GM06990 (cell line): Measurements from ENCODE around the gene CRYBG3.

Experiments
- DNase-seq: peaks from one replicate; pipeline ENCODE4 v3.0.0-alpha.2; 2011; ENCODE audit not compliant: insufficient read length; ENCODE audit errors: extremely low read depth
- H3K27me3 ChIP-seq: replicated peaks from 2 replicates; pipeline ENCODE4 v1.6.0; 2011; ENCODE audit warnings: low read length; ENCODE audit not compliant: control insufficient read depth, insufficient read depth
- H3K36me3 ChIP-seq: 2 replicates; pipeline ENCODE4 v1.5.1; 2011; ENCODE audit warnings: low read length; ENCODE audit not compliant: control insufficient read depth, insufficient read depth
- H3K4me3 ChIP-seq: replicated peaks from 2 replicates; pipeline ENCODE4 v1.5.1; 2011; ENCODE audit warnings: low read depth, mild to moderate bottlenecking, control low read depth, low read length
- TF ChIP-seq, protein P1 (sequence below): IDR thresholded peaks from 2 replicates; pipeline ENCODE4 v1.5.1; 2011; ENCODE audit warnings: low read length, control low read depth, mild to moderate bottlenecking, inconsistent platforms; ENCODE audit not compliant: insufficient read depth, poor library complexity, severe bottlenecking

Gene CRYBG3

DNA sequence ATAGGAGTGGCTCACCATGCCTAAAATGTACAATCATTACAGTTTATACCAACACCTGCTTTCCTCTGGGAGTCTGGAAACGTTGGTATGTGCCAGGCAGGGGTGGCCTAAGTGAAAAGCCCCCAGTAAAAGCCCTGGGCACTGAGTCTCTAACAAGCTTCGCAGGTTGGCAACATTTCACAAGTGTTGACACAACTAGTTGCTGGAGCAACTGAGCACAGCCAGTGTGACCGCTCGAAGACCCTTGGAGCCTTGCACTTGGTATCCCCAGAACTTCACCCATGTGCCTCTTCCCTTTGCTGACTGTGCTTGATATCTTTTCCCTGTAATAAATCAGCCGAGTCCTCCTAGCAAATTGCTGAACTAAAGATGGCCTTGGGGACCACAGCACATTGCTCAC is 147.7 kb downstream of the CRYBG3 start:
- no peak overlapping the region for H3K4me3 ChIP-seq
- no peak for DNase-seq
- TF ChIP-seq, protein P1, sequence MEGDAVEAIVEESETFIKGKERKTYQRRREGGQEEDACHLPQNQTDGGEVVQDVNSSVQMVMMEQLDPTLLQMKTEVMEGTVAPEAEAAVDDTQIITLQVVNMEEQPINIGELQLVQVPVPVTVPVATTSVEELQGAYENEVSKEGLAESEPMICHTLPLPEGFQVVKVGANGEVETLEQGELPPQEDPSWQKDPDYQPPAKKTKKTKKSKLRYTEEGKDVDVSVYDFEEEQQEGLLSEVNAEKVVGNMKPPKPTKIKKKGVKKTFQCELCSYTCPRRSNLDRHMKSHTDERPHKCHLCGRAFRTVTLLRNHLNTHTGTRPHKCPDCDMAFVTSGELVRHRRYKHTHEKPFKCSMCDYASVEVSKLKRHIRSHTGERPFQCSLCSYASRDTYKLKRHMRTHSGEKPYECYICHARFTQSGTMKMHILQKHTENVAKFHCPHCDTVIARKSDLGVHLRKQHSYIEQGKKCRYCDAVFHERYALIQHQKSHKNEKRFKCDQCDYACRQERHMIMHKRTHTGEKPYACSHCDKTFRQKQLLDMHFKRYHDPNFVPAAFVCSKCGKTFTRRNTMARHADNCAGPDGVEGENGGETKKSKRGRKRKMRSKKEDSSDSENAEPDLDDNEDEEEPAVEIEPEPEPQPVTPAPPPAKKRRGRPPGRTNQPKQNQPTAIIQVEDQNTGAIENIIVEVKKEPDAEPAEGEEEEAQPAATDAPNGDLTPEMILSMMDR = no peak

DNA sequence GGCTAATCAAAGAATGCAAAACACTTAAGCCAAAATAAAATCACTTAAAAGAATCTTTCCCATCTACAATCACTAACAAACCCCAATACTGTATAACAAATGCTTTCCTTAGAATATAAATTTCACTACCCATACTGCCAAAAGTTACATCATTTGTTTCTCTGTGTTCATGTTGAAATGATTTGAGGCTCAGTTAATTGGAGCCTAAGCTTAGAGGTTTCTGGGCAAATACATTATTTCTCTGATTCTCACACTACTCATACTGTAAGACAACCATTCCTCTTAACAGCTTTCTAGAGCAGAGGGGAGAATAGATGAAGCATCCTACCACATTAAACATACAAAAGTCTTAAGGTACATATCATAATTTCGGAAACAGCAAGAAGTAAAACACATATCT is 148.3 kb downstream of the CRYBG3 start:
- Histone ChIP-seq H3K36me3 (peaks cover 2% of the 10 kb centered on the region), H3K4me3 (no peak overlapping the region), H3K27me3 (no peaks in the 10 kb centered on the region)
- no peak for DNase-seq
- TF ChIP-seq, protein P1 = no peak

More for the DNA sequence above, 147.7 kb downstream of the CRYBG3 start:
- peaks cover 2% of the 10 kb centered on the region for H3K36me3 ChIP-seq
- H3K27me3 ChIP-seq = no peaks in the 10 kb centered on the region

DNA sequence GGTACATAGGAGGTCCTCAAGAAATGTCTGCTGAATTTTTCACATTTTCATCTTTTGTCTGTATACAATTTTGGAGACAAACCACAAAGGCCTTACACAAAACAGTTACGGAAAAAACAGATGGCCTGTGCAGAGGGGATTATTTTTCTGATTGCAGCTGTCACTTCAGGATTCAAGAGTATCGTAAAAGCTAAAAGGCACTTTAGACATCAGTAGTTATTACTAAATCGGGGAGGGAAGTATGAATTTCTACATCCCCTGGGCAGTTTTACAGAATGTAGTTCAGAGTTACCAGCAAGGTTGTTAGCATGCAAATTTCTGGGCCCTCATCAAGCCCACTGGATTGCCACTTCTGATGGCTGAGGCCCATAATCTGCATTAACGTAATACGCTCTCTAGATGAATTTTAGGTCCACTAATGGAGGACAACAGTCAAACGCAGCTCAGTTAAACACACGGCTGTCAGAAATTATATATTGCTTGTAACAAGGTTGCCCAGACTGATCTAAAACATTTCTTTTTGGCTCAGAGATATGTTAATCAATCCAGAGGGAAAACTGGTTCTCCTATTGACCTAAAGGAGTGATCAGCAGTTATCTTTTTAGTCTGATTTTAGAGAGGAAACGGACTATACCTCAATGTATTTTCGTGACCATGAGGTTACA is 149.3 kb downstream of the CRYBG3 start:
- H3K4me3 ChIP-seq = peak overlapping the region; percentile 87
- no peak for DNase-seq
- H3K27me3 ChIP-seq = no peaks in the 10 kb centered on the region
- H3K36me3 ChIP-seq = peaks cover under 1% of the 10 kb centered on the region
- TF ChIP-seq, protein P1 = no peak

DNA sequence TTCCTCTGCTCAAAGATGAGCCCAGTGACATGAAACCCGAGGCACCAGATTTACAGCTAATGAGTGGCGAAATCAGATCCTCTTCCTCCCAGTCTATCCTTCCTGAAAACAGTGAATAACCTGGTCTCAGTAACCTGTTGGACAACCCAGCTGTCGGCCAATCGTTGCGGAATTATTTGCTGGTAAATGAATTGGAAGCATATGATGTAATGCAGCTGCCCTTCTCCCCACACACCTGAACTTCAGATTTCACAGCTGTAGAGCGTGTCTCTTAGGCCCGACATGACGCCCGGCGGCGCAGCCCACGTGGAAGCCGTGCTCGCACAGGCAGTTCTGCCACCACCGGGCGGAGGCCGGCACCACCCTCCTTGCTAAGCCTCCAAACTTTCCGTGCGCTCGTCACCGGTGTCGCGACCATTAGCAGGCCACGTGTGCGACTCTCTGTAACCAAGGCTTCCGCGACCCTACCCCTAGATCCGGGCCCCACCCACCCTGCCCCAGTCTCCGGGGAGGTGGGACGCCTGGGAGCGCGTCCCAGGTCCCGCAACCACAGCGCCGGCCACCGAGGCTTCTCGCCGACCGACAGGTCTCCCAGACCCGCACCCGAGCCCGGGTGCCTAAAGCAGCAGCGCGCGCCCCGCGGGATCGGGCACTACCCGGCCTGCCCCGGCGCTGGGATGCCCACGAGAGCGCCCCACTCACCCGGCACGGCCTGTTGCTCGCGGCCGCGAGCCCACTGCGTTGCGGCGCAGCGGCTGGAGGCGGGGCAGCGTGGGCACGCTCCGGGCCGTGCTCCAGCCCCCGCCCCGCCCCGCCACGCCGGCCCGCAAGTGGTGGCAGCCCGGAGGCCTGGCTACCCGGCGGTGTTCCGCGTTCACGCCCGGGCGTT is 150.1 kb downstream of the CRYBG3 start, which contains the start of gene RIOX2:
Gene RIOX2 (minus strand): TSS at position 753 of the 889 bp plus-strand sequence. CDS start 4,838 bp downstream, outside the sequence.
- Histone ChIP-seq H3K36me3 (no peaks in the 10 kb centered on the region; the same call in 1 of the 2 replicates), H3K4me3 (peak within 1 kb of the TSS; percentile 87), H3K27me3 (no peaks in the 10 kb centered on the region)
- TF ChIP-seq, protein P1 = no peak
- peak; percentile 86 for DNase-seq

DNA sequence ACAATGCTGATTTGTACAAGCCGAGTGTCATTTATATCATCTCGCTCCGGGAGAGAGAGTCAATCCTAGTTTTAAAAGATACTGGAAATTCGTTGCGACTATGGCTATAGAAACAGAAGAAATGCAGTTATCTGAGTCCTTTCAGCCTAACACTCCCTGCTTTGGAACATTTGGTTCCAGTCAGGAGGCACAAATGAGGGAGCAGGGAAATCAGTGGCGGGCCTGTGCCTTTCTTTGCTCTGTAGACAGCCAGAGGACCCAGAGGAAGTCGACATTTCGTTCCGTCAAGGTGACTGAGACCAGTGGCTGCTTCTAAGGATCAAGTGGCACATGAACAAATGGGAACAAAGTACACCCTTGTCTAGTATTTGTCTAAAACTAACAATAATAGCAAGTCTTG is 151.2 kb downstream of the CRYBG3 start:
- Histone ChIP-seq H3K27me3 (no peaks in the 10 kb centered on the region), H3K36me3 (no peaks in the 10 kb centered on the region; the same call in 1 of the 2 replicates), H3K4me3 (peak overlapping the region; percentile 87)
- DNase-seq = no peak
- TF ChIP-seq, protein P1 = no peak
